HUES48 (cell line): Measurements from ENCODE around the gene ZNF99.
"Not testable (repeated sequence)": the region's sequence is repeated elsewhere in the genome, so short reads cannot be mapped to it uniquely, and the experiment has no call there.

Experiments
- H3K27ac ChIP-seq: one replicate; pipeline ENCODE4 v1.7.0; 2013; ENCODE audit warnings: low read depth, low read length, inconsistent platforms
- H3K27me3 ChIP-seq: 2 replicates; pipeline ENCODE4 v1.6.1; 2013; ENCODE audit warnings: mild to moderate bottlenecking, low read length; ENCODE audit not compliant: control insufficient read depth, insufficient read depth
- H3K36me3 ChIP-seq: 2 replicates; pipeline ENCODE4 v1.6.1; 2013; ENCODE audit warnings: low read length; ENCODE audit not compliant: control insufficient read depth, insufficient read depth
- H3K4me1 ChIP-seq: 2 replicates; pipeline ENCODE4 v1.6.1; 2013; ENCODE audit warnings: mild to moderate bottlenecking, low read length; ENCODE audit not compliant: control insufficient read depth, insufficient read depth
- H3K4me3 ChIP-seq: 2 replicates; pipeline ENCODE4 v1.5.1; 2013; ENCODE audit warnings: mild to moderate bottlenecking, low read depth, low read length
- H3K9ac ChIP-seq: 2 replicates; pipeline ENCODE4 v1.6.1; 2013; ENCODE audit warnings: mild to moderate bottlenecking, low read depth, low read length, moderate library complexity
- H3K9me3 ChIP-seq: 2 replicates; pipeline ENCODE4 v1.6.1; 2013; ENCODE audit warnings: low read length; ENCODE audit not compliant: control insufficient read depth, insufficient read depth

The ZNF99 gene

DNA sequence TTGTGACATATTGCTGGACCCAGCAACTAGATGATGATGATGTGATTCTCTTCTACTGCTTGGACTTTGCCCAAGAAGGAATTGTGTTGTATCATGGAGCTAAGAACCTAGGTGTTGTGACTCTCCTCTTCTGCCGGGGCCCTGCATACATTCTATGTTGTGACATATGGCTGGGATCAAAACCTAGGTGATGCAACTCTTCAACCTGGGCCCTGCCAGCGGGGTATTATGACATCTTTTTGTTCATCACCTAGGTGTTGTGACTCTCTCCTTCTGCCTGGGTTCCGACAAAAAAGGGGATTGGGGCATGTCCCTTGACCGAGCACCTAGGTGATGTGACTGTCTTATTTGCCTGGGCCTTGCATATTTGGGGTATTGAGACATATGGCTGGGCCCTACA lies 55.7 kb downstream of the ZNF99 start:
- H3K27ac ChIP-seq, H3K9ac ChIP-seq, H3K4me3 ChIP-seq, H3K27me3 ChIP-seq, H3K36me3 ChIP-seq, H3K4me1 ChIP-seq: not testable (repeated sequence)
- peaks cover 94% of the 10 kb centered on the region for H3K9me3 ChIP-seq

DNA sequence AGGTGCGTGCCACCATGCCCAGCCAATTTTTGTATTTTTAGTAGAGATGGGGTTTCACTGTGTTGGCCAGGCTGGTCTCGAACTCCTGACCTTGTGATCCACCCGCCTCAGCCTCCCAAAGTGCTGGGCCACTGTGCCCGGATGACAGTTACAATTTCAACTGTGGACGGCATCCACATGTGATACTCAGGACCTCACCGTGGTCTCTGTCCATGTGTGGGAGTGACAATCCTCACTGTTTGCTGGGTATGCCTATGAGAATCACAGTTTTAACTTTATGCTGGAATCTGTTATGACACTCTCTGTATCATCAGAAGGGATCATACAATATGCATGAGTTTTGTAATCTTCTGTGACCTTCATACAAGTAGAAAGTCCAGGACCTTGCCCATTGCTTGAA lies 62.4 kb downstream of the ZNF99 start:
- not testable (repeated sequence) for H3K4me1 ChIP-seq, H3K9ac ChIP-seq, H3K27ac ChIP-seq, H3K4me3 ChIP-seq, H3K36me3 ChIP-seq, H3K27me3 ChIP-seq
- H3K9me3 ChIP-seq, result peaks cover 90% of the 10 kb centered on the region

DNA sequence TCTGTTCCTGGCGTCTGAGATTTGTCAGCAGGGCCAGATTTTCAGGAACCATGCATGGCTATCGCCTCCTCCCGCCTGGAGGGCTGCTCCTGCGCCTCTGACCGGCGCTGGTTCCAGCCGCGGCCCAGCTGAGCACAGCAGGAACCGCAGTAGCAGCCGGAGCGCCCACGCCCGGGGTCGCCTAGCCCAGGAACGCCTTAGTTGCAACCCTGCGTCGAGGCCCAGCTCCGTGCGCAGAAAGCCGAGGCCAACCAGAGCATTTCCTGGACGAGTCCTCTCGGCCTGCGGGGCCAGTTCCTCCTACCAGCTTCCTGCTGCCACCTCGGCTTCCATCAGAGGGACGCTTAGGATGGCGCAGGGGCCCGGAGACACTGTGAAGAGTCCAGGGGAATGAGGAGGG lies 75.0 kb downstream of the ZNF99 start:
- Histone ChIP-seq H3K4me3 (no peak overlapping the region), H3K27ac (no peak overlapping the region), H3K36me3 (no peaks in the 10 kb centered on the region), H3K9ac (no peak overlapping the region), H3K9me3 (peaks cover 74% of the 10 kb centered on the region), H3K4me1 (no peaks in the 10 kb centered on the region), H3K27me3 (no peaks in the 10 kb centered on the region)

DNA sequence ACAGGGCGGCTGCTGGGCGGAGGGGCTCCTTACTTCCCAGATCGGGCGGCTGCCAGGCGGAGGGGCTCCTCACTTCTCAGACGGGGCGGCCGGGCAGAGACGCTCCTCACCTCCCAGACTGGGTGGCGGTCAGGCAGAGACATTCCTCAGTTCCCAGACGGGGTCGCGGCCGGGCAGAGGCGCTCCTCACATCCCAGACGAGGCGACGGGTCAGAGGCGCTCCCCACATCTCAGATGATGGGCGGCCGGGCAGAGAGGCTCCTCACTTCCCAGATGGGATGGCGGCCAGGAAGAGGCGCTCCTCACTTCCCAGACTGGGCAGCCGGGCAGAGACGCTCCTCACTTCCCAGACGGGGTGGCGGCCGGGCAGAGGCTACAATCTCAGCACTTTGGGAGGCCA lies 80.9 kb downstream of the ZNF99 start:
- H3K27me3 ChIP-seq, H3K4me3 ChIP-seq, H3K9ac ChIP-seq, H3K36me3 ChIP-seq, H3K27ac ChIP-seq, H3K4me1 ChIP-seq: not testable (repeated sequence)
- H3K9me3 ChIP-seq, result peaks cover 70% of the 10 kb centered on the region

DNA sequence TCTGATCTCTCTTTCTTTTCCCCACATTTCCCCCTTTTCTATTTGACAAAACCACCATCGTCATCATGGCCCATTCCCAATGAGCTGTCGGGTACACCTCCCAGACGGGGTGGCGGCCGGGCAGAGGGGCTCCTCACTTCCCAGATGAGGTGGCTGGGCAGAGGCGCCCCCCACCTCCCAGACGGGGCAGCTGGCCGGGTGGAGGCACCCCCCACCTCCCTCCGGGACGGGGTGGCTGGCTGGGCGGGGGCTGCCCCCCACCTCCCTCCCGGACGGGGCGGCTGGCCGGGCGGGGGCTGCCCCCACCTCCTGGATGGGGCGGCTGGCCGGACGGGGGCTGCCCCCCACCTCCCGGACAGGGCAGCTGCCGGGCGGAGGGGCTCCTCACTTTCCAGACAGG lies 81.3 kb downstream of the ZNF99 start:
- H3K27me3 ChIP-seq, H3K36me3 ChIP-seq, H3K4me1 ChIP-seq, H3K27ac ChIP-seq, H3K9ac ChIP-seq, H3K4me3 ChIP-seq: not testable (repeated sequence)
- H3K9me3 ChIP-seq, result peaks cover 71% of the 10 kb centered on the region
